Left ventricle myocardium inferior (tissue), 1 donor: Measurements from ENCODE around the gene SCFD2. TPM values are rescaled to one million over a fixed set of nuclear protein-coding genes. Genes with fewer than 3 reads are reported as not detected.

ENCODE experiments used
- DNase-seq: peaks from one replicate; pipeline ENCODE4 v3.0.0-alpha.2; 2020
- H3K27ac ChIP-seq: fragments of 200-600 bp; replicated peaks from 2 replicates; pipeline ENCODE4 v1.8.0; 2021
- H3K27me3 ChIP-seq: fragments of 200-600 bp; 2 replicates; pipeline ENCODE4 v1.8.0; 2021; ENCODE audit warnings: low read depth
- H3K36me3 ChIP-seq: fragments of 200-600 bp; 2 replicates; pipeline ENCODE4 v1.8.0; 2021
- H3K4me1 ChIP-seq: fragments of 200-600 bp; 2 replicates; pipeline ENCODE4 v1.8.0; 2021
- H3K4me3 ChIP-seq: fragments of 200-600 bp; 2 replicates; pipeline ENCODE4 v1.8.0; 2021; ENCODE audit warnings: mild to moderate bottlenecking, moderate library complexity
- H3K9me3 ChIP-seq: fragments of 200-600 bp; replicated peaks from 2 replicates; pipeline ENCODE4 v1.8.0; 2021
- intact Hi-C: fragments of 100-400 bp; cut with micrococcal nuclease; formaldehyde crosslinking; loops from one replicate; pipeline ENCODE4 v1.11.0; 2022
- total RNA-seq: library from RNA; stranded (reverse); fragmentation: NEBNext Ultra II Directional; extraction: Animal tissue kit (Norgen Biotek cat#: 25700); gene quantifications from one replicate; pipeline ENCODE4 v1.2.1, GENCODE V29; 2021
- TF ChIP-seq, protein P1 (sequence below): fragments of 200-600 bp; IDR thresholded peaks from 2 replicates; pipeline ENCODE4 v1.8.0; 2021; ENCODE audit warnings: antibody characterized with exemption, mild to moderate bottlenecking, borderline replicate concordance
- donor health status: DM: no; HTN: yes; CAD: no; lungs with severe emphysema.

SCFD2 gene
- total RNA-seq, 1 donor from 2014 or later = 9.3 TPM

GRCh38 chr4:53234111-53234510, 131.8 kb downstream of the SCFD2 start:
- Histone ChIP-seq H3K4me3 (no peak overlapping the region), H3K9me3 (no peaks in the 10 kb centered on the region), H3K27me3 (no peaks in the 10 kb centered on the region), H3K27ac (no peak overlapping the region), H3K36me3 (no peaks in the 10 kb centered on the region), H3K4me1 (no peaks in the 10 kb centered on the region)
- intact Hi-C loops = no loop called here
- no peak for DNase-seq
- TF ChIP-seq, protein P1, sequence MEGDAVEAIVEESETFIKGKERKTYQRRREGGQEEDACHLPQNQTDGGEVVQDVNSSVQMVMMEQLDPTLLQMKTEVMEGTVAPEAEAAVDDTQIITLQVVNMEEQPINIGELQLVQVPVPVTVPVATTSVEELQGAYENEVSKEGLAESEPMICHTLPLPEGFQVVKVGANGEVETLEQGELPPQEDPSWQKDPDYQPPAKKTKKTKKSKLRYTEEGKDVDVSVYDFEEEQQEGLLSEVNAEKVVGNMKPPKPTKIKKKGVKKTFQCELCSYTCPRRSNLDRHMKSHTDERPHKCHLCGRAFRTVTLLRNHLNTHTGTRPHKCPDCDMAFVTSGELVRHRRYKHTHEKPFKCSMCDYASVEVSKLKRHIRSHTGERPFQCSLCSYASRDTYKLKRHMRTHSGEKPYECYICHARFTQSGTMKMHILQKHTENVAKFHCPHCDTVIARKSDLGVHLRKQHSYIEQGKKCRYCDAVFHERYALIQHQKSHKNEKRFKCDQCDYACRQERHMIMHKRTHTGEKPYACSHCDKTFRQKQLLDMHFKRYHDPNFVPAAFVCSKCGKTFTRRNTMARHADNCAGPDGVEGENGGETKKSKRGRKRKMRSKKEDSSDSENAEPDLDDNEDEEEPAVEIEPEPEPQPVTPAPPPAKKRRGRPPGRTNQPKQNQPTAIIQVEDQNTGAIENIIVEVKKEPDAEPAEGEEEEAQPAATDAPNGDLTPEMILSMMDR = no peak

- H3K36me3 ChIP-seq = no peaks in the 10 kb centered on the region
- intact Hi-C loops = no loop called here
- TF ChIP-seq, protein P1 = no peak
- no peak overlapping the region for H3K27ac ChIP-seq
- no peaks in the 10 kb centered on the region for H3K4me1 ChIP-seq
- no peaks in the 10 kb centered on the region for H3K27me3 ChIP-seq
- no peak overlapping the region for H3K4me3 ChIP-seq
- no peaks in the 10 kb centered on the region for H3K9me3 ChIP-seq
- no peak for DNase-seq
Observed at GRCh38 chr4:53233114-53233795, 132.6 kb downstream of the SCFD2 start.

DNA sequence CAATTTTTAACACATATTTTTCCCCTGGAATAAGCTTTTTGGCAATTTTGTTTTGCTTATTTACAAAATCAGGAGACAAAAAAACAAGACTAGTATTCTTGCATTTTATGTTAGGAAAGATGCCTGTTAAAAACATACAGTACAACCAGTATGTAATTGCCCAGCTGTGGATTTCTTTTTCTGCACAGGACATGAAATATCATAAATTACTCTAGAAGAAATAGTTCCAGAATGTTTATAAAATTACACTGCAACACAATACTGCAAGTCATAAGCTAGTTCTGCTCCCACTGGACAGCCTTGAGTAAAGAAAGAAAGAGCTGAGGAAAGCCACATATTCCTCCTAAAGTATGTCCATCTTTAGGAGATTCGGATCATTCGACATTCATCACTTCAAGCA, 133.5 kb downstream of the SCFD2 start:
- H3K36me3 ChIP-seq = no peaks in the 10 kb centered on the region
- TF ChIP-seq, protein P1 = no peak
- H3K27ac ChIP-seq = no peak overlapping the region
- intact Hi-C loops = no loop called here
- no peaks in the 10 kb centered on the region for H3K27me3 ChIP-seq
- H3K9me3 ChIP-seq = no peaks in the 10 kb centered on the region
- no peak for DNase-seq
- H3K4me3 ChIP-seq = no peak overlapping the region
- H3K4me1 ChIP-seq = no peaks in the 10 kb centered on the region

GRCh38 chr4:53228036-53228435, 137.8 kb downstream of the SCFD2 start:
- H3K4me1 ChIP-seq = no peaks in the 10 kb centered on the region
- H3K36me3 ChIP-seq = no peaks in the 10 kb centered on the region
- no peak overlapping the region for H3K27ac ChIP-seq
- TF ChIP-seq, protein P1 = no peak
- intact Hi-C loops = no loop called here
- no peaks in the 10 kb centered on the region for H3K27me3 ChIP-seq
- no peaks in the 10 kb centered on the region for H3K9me3 ChIP-seq
- H3K4me3 ChIP-seq = no peak overlapping the region
- no peak for DNase-seq

DNA sequence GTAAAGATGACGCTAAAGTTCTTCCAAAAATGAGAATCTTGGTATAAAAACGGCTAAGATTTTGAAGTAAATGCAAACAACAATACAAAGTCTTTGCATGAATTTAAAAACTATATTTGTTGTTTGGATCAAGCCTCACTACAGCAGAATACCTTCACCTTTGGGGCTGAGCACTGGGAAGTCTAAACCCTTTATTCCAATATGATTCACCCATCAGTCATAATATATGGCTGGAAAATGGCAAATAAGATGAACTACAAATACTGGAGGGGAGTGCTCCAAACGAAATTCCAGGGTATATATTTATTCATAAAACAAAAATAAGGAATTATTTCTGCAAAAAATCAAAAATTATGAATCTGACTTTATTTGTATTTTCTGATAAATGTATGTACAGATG, 138.4 kb downstream of the SCFD2 start:
- no peak overlapping the region for H3K27ac ChIP-seq
- no peaks in the 10 kb centered on the region for H3K9me3 ChIP-seq
- no peak overlapping the region for H3K4me3 ChIP-seq
- intact Hi-C loops = no loop called here
- H3K36me3 ChIP-seq = no peaks in the 10 kb centered on the region
- no peaks in the 10 kb centered on the region for H3K27me3 ChIP-seq
- TF ChIP-seq, protein P1 = no peak
- no peaks in the 10 kb centered on the region for H3K4me1 ChIP-seq
- no peak for DNase-seq
